Neural crest cell (in vitro differentiated cells): Measurements from ENCODE around the gene MUC2. TPM values are rescaled to one million over a fixed set of nuclear protein-coding genes. Genes with fewer than 3 reads are reported as not detected.

Source experiments
- DNase-seq: peaks from one replicate; pipeline ENCODE4 v3.0.0; 2021; ENCODE audit warnings: low read depth, mixed read lengths, low spot score
- H3K27ac Mint-ChIP-seq: one replicate; pipeline ENCODE4 v1.8.0; 2021; ENCODE audit warnings: mild to moderate bottlenecking, mixed read lengths; ENCODE audit not compliant: unreplicated experiment
- H3K27me3 Mint-ChIP-seq: 2 replicates; pipeline ENCODE4 v1.8.0; 2021; ENCODE audit warnings: low read depth, mild to moderate bottlenecking, mixed read lengths
- H3K36me3 Mint-ChIP-seq: 2 replicates; pipeline ENCODE4 v1.8.0; 2021; ENCODE audit warnings: low read depth, mild to moderate bottlenecking, mixed read lengths
- H3K4me1 Mint-ChIP-seq: 2 replicates; pipeline ENCODE4 v1.8.0; 2021; ENCODE audit warnings: mixed read lengths
- H3K4me3 Mint-ChIP-seq: one replicate; pipeline ENCODE4 v1.8.0; 2021; ENCODE audit warnings: mild to moderate bottlenecking, mixed read lengths
- H3K9me3 Mint-ChIP-seq: 2 replicates; pipeline ENCODE4 v1.8.0; 2021; ENCODE audit warnings: mixed read lengths
- total RNA-seq: library from RNA; stranded (reverse); gene quantifications from 2 replicates; pipeline ENCODE4 v1.2.1, GENCODE V29; 2021
- TF ChIP-seq, protein P1 (sequence below): fragments of 200-600 bp; sonication (generic); conservative IDR thresholded peaks from 2 replicates; pipeline ENCODE4 v1.5.0; 2021; ENCODE audit warnings: antibody characterized with exemption, mild to moderate bottlenecking

Gene MUC2
- total RNA-seq, 1 donor from 2014 or later, result not detected

DNA sequence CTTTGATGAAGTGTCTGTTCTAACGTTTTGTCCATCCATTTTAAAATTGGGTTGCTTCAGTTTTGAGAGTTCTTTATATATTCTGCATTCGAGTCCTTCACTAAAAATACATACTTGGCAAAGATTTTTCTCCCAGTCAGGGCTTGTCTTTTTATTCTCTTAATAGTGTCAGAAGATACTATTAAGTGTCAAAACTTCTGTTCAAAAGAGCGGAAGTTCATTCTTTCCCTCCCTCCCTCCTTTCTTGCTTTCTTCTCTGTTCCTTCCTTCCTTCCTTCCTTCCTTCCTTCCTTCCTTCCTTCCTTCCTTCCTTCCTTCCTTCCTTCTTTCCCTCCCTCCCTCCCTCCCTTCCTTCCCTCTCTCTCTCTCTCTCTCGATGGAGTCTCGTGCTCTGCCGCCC lies 30.5 kb upstream of the MUC2 start:
- no peaks in the 10 kb centered on the region for H3K36me3 Mint-ChIP-seq
- no peak overlapping the region for H3K4me3 Mint-ChIP-seq
- TF ChIP-seq, protein P1, sequence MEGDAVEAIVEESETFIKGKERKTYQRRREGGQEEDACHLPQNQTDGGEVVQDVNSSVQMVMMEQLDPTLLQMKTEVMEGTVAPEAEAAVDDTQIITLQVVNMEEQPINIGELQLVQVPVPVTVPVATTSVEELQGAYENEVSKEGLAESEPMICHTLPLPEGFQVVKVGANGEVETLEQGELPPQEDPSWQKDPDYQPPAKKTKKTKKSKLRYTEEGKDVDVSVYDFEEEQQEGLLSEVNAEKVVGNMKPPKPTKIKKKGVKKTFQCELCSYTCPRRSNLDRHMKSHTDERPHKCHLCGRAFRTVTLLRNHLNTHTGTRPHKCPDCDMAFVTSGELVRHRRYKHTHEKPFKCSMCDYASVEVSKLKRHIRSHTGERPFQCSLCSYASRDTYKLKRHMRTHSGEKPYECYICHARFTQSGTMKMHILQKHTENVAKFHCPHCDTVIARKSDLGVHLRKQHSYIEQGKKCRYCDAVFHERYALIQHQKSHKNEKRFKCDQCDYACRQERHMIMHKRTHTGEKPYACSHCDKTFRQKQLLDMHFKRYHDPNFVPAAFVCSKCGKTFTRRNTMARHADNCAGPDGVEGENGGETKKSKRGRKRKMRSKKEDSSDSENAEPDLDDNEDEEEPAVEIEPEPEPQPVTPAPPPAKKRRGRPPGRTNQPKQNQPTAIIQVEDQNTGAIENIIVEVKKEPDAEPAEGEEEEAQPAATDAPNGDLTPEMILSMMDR, result no peak
- peaks cover 6% of the 10 kb centered on the region for H3K27me3 Mint-ChIP-seq
- no peaks in the 10 kb centered on the region for H3K9me3 Mint-ChIP-seq
- no peak for DNase-seq
- no peak overlapping the region for H3K27ac Mint-ChIP-seq
- no peaks in the 10 kb centered on the region for H3K4me1 Mint-ChIP-seq

DNA sequence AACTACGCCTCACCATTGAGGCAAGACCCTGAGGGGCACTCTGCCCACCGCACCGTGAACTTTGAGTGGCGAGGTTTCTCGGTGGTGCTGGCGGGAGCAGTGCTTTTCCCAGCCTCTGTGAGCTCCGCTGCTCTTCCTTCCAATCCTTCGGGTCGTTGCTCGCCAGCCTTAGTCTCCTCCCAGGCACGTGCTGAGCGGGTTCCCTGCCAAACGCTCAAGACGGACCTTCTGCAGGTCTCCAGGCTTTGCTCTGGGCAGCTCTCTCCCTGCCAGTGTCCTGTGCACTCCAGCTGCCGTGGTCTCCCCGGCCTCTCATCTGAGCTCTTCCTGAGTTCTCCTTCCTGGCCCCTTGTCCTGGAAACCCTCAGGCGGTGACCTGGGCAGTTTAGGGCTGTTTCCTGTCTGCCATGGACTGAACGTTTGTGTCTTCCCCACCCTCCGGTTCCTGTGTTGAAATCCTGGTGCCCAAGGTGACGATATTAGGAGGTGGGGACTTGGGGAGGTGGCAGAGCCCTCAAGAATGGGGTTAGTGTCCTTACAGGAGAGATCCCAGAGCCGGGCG lies 27.0 kb upstream of the MUC2 start:
- Mint-ChIP-seq H3K27me3 (peaks cover 6% of the 10 kb centered on the region), H3K9me3 (no peaks in the 10 kb centered on the region), H3K36me3 (no peaks in the 10 kb centered on the region), H3K4me1 (no peaks in the 10 kb centered on the region), H3K27ac (peak overlapping the region; percentile 73), H3K4me3 (no peak overlapping the region)
- TF ChIP-seq, protein P1, result no peak
- no peak for DNase-seq

DNA sequence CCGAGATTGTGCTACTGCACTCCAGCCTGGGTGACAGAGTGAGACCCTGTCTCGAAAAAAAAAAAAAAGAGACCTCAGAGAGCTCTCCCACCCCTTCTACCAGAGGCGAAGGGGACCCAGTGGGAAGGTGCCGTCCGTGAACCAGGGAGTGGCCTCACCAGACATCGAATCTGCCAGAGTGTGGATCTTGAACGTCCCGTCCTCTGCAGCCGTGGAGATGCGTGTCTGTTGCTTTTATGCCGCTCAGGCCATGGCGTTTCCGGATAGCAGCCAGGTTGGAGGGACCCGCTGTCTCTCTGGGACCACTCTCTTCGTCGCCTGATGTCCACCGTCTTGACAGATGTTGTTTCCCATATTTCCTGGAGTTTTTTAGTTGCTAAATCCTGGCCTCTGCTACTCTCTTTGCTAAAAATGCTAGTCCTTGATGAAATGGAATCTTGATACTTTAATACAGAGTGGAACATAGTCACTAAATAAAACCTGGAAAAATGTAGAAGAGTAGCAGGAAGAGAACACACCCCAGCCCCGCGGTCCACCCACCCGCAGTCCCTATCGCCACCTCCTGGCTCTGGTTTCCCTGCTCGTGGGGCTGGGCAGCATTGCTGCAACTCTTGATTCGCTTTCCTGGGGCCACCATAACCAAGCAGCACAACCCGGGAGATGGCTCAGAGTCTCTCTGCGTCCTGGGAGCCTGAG lies 26.2 kb upstream of the MUC2 start:
- Mint-ChIP-seq H3K27ac (no peak overlapping the region), H3K9me3 (no peaks in the 10 kb centered on the region), H3K4me3 (no peak overlapping the region), H3K36me3 (no peaks in the 10 kb centered on the region), H3K27me3 (peaks cover 6% of the 10 kb centered on the region), H3K4me1 (no peaks in the 10 kb centered on the region)
- TF ChIP-seq, protein P1, result no peak
- DNase-seq, result no peak

DNA sequence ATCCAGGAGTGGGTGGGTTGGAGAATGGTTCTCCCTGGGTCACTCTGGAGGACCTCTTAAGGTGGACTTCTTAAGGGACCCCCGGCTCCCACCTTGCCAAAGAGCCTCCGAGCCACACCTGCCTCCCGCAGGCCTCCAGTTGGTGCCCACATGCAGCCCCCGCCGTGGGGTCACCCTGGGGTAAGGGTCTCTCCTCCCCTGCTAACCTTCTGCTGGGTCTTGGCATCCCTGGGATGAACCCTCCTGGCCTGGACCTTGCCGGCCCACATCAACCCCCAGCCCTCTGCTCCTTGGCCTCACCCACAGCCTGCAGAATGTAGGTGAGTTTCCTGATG lies 25.6 kb upstream of the MUC2 start:
- no peaks in the 10 kb centered on the region for H3K4me1 Mint-ChIP-seq
- no peak for DNase-seq
- peaks cover 6% of the 10 kb centered on the region for H3K27me3 Mint-ChIP-seq
- TF ChIP-seq, protein P1, result no peak
- no peaks in the 10 kb centered on the region for H3K36me3 Mint-ChIP-seq
- H3K9me3 Mint-ChIP-seq, result no peaks in the 10 kb centered on the region
- H3K4me3 Mint-ChIP-seq, result no peak overlapping the region
- H3K27ac Mint-ChIP-seq, result no peak overlapping the region

DNA sequence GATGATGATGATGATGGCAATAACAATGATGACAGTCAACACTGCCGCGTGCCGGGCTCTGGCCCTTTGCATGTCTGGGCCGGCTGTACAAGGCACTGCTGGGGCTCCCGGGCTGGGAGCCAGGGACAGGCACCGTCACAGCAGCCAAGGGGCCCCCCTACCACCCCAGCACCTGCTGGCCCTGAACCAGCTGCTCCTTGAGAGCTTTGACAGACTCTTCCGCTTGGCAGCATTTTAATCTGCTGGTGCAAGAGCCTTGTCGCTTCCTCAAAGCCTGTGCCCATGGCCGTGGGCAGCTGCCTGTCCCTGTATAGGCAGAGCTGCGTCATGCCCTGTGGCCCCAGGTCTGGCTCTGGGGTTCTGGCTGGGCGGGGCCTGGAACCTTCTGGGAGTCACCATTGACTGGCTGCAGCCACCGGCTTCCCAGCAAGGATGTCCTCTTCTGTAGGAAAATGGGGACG lies 25.2 kb upstream of the MUC2 start:
- Mint-ChIP-seq H3K4me1 (no peaks in the 10 kb centered on the region), H3K27ac (no peak overlapping the region), H3K4me3 (no peak overlapping the region), H3K27me3 (peaks cover 6% of the 10 kb centered on the region), H3K9me3 (no peaks in the 10 kb centered on the region), H3K36me3 (no peaks in the 10 kb centered on the region)
- DNase-seq, result no peak
- TF ChIP-seq, protein P1, result no peak
